Activated T-helper 2 cell treated with anti-CD3 and anti-CD28 coated beads, Interferon-gamma antibody, Interleukin-2, Interleukin-4, amounts not matched to agents 10 μg/mL and 5 μg/mL and 100 μg/mL, durations not matched to agents 14 hours and 24 hours and 36 hours (primary cell): ENCODE results near the gene ARAF. TPM values are rescaled to one million over a fixed set of nuclear protein-coding genes. Genes with fewer than 3 reads are reported as not detected.

Experiments
- DNase-seq: peaks from one replicate; pipeline ENCODE4 v3.0.0; 2021; ENCODE audit warnings: low spot score
- H3K27ac Mint-ChIP-seq: one replicate; pipeline ENCODE4 v1.8.0; 2021; ENCODE audit warnings: mixed read lengths
- H3K27me3 Mint-ChIP-seq: one replicate; pipeline ENCODE4 v1.8.0; 2021; ENCODE audit warnings: low read depth, mixed read lengths
- H3K36me3 Mint-ChIP-seq: one replicate; pipeline ENCODE4 v1.8.0; 2021; ENCODE audit warnings: low read depth, mixed read lengths
- H3K4me1 Mint-ChIP-seq: one replicate; pipeline ENCODE4 v1.8.0; 2021; ENCODE audit warnings: low read depth, mixed read lengths
- H3K4me3 Mint-ChIP-seq: one replicate; pipeline ENCODE4 v1.8.0; 2021; ENCODE audit warnings: low read depth, mild to moderate bottlenecking, moderate library complexity, mixed read lengths
- H3K9me3 Mint-ChIP-seq: one replicate; pipeline ENCODE4 v1.8.0; 2021; ENCODE audit warnings: mixed read lengths
- intact Hi-C: fragments of 100-400 bp; cut with micrococcal nuclease; formaldehyde crosslinking; loops from one replicate; pipeline ENCODE4 v1.15.1; 2023
- total RNA-seq: library from RNA; stranded (reverse); gene quantifications from 2 replicates; pipeline ENCODE4 v1.2.3, GENCODE V29; 2022

Gene ARAF
- total RNA-seq, 1 donor from 2014 or later, result 85.3 TPM

GRCh38 chrX:47581731-47582647 lies 21.0 kb downstream of the ARAF start, which contains the start of gene TIMP1:
TSS of gene TIMP1 (plus strand) at chrX:47582436. CDS start at chrX:47583416, 980 bp downstream.
- Mint-ChIP-seq H3K27me3 (no peaks in the 10 kb centered on the region), H3K36me3 (peaks cover 10% of the 10 kb centered on the region), H3K4me3 (peak within 1 kb of the TSS; percentile 64), H3K9me3 (no peaks in the 10 kb centered on the region), H3K27ac (peak within 1 kb of the TSS; percentile 56), H3K4me1 (peaks cover 34% of the 10 kb centered on the region)
- peak; percentile 78 for DNase-seq
- intact Hi-C loops, result loop anchor here (2.0 kb wide), 3 partner anchors 21 to 81 kb away; partner anchors contain the start of gene ARAF

DNA sequence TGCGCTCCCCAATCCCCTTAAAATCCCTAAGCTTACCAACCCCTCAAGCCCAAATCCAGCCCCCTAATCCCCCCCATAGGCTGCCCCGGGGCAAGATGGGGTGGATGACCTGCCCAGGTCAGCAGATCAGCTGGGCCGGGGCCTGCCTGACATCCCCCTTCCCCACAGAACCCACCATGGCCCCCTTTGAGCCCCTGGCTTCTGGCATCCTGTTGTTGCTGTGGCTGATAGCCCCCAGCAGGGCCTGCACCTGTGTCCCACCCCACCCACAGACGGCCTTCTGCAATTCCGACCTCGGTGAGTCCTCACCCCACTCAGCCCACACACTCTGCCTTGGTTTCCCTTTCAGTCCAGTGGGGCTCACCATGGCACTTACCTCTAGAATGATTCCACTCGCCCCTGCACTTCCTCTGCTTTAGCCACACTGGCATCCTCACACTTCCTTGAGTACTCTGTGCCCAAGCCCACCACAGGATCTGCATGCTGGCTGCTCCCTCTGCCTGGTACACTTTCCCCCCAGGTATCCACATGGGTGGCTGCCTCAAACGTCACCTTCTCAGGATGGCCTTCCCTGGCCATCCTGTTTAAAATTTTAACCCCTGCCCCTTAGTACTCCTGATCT lies 22.3 kb downstream of the ARAF start:
- intact Hi-C loops, result loop anchor here (2.0 kb wide), 3 partner anchors 23 to 79 kb away; partner anchors contain the start of gene ARAF
- H3K4me3 Mint-ChIP-seq, result peak overlapping the region; percentile 64

DNA sequence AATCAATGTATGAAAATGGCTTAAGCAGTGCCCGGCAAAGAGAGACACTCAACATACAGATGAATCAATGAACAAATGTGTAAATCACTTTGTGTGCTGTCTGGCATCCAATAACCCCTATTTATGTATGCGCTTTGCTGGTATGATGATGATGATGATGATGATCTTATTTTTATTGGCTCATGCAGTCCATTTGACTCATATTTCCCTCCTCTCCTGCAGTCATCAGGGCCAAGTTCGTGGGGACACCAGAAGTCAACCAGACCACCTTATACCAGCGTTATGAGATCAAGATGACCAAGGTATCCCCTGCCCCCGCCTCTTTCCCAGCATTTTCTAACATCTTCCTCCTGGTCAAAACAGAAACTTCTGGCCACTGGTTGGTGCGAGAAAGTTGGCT lies 23.7 kb downstream of the ARAF start:
- DNase-seq, result no peak
- Mint-ChIP-seq H3K4me3 (no peak overlapping the region), H3K36me3 (peaks cover 10% of the 10 kb centered on the region), H3K9me3 (no peaks in the 10 kb centered on the region), H3K27ac (no peak overlapping the region), H3K4me1 (peaks cover 25% of the 10 kb centered on the region), H3K27me3 (no peaks in the 10 kb centered on the region)
- intact Hi-C loops, result no loop called here

More for the DNA sequence above, 22.3 kb downstream of the ARAF start:
- Mint-ChIP-seq H3K27ac (no peak overlapping the region), H3K27me3 (no peaks in the 10 kb centered on the region), H3K4me1 (peaks cover 33% of the 10 kb centered on the region), H3K9me3 (no peaks in the 10 kb centered on the region), H3K36me3 (peaks cover 10% of the 10 kb centered on the region)
- DNase-seq, result no peak

DNA sequence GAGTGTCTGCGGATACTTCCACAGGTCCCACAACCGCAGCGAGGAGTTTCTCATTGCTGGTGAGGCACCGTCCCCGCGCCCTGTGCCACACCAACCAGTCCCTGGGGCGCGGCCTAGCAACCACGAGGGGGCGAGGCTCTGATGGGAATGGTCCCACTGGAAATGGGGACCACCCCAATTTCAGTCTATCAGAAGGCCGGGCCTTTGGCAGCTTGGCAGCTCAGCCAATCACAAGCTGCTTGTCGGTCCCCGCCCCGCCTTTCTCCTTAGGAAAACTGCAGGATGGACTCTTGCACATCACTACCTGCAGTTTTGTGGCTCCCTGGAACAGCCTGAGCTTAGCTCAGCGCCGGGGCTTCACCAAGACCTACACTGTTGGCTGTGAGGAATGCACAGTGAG lies 24.3 kb downstream of the ARAF start:
- no peak overlapping the region for H3K27ac Mint-ChIP-seq
- intact Hi-C loops, result no loop called here
- H3K36me3 Mint-ChIP-seq, result peaks cover 10% of the 10 kb centered on the region
- peaks cover 23% of the 10 kb centered on the region for H3K4me1 Mint-ChIP-seq
- no peak for DNase-seq
- no peaks in the 10 kb centered on the region for H3K9me3 Mint-ChIP-seq
- H3K27me3 Mint-ChIP-seq, result no peaks in the 10 kb centered on the region
- H3K4me3 Mint-ChIP-seq, result no peak overlapping the region

DNA sequence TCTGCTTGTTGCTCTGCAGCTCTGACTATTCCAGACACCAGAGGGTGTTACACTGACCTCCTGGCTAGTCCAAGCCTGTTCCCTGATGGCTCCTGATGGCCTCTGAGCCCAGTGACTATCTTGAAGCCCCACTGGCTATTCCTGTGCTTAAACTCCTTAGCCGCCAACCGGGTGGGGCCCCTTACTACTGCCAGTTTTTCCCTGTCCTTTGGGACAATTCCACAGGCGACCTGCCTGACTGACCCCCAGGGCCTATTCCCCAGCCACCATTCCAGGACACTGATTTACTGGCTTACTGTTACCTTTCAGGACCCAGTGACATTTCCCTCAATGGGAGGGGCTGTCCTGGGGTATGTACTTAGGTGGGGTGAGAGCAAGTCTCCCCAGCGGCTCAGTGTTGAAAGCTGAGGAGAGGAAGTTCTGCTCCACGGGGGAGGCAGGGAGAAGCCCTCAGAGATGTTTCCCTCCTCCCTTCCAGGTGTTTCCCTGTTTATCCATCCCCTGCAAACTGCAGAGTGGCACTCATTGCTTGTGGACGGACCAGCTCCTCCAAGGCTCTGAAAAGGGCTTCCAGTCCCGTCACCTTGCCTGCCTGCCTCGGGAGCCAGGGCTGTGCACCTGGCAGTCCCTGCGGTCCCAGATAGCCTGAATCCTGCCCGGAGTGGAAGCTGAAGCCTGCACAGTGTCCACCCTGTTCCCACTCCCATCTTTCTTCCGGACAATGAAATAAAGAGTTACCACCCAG lies 25.2 kb downstream of the ARAF start:
- Mint-ChIP-seq H3K27ac (no peak overlapping the region), H3K9me3 (no peaks in the 10 kb centered on the region), H3K27me3 (no peaks in the 10 kb centered on the region), H3K4me1 (peaks cover 19% of the 10 kb centered on the region), H3K36me3 (peaks cover 10% of the 10 kb centered on the region), H3K4me3 (no peak overlapping the region)
- intact Hi-C loops, result no loop called here
- no peak for DNase-seq

DNA sequence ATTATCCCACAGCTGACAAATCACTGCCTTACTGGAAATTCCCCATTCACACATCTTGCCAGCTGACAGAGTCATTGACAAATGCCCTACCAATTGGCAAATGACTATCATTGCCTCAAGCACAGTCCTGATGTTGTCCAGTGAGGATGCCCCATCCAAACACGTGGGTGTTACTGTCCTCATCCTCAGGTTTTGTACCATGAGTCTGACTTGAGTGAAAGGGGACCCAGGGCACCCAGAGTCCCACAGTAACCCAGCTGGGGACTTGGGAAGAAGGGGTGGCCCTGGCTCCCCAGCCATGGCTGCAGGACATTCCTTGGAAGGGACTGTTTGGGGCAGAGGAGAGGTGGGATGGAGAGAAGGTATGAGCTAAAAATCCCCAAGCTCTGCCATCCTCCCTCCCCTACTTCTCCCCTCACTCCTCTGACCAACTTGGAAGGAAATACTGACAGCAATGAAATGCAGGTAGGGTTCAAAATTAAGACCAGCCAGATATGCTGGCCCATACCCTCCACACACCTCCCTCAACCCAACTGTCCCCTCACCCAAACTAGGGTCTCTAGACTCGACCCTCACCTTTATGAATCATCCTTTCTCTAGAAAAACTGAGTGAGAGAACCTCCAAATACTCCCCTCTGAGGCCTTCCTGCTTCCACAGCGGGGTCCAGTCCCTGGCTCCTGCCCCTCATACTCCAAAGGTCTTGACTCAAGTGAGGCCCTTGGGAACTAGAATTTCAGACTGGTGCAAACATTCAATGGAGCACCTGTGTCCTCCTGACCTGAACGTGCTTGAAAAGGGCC lies 26.3 kb downstream of the ARAF start:
- Mint-ChIP-seq H3K9me3 (no peaks in the 10 kb centered on the region), H3K4me3 (no peak overlapping the region), H3K4me1 (peaks cover 11% of the 10 kb centered on the region), H3K27me3 (no peaks in the 10 kb centered on the region), H3K27ac (no peak overlapping the region), H3K36me3 (peaks cover 10% of the 10 kb centered on the region)
- no peak for DNase-seq
- intact Hi-C loops, result no loop called here

DNA sequence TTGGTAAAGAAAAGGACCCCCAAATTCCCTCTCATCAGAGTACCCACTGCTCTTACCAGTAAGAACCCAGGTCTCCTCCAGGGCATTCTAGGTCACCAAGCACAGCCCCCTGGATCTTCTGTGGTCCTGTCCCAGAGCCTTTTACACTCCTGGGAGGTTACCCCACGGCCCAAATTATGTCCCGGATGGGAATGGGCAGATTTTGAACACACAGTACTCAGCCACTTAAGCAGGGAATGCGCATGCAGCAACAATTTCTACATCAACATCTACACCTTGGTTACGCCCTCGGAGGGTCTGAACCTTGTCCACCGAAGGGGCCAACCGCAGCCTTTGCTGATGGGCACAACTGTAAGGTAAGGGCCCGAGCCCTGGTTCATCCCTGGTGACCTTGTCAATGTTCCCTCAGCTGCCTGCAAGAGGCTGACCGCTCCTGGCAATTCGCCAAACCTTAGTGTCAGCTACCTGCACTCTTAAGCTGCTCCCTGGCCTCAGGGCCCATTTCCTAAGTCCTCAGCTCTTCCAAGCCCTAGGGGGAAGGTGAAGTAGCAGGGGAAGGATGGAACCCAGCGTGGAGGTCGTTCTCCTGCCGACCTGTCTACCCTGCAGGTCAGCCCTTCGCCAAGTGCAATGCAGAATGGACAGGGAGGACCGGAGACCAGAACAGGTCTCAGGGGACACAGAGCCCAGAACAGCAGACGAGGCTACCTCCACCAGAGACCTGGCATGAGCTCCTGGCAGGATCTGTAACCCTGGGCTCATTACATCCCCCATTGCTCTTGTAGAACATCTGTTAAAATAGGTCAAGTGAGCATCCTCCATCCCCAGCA lies 27.1 kb downstream of the ARAF start:
- peaks cover 11% of the 10 kb centered on the region for H3K4me1 Mint-ChIP-seq
- H3K27me3 Mint-ChIP-seq, result no peaks in the 10 kb centered on the region
- no peak overlapping the region for H3K4me3 Mint-ChIP-seq
- peaks cover 10% of the 10 kb centered on the region for H3K36me3 Mint-ChIP-seq
- DNase-seq, result no peak
- H3K9me3 Mint-ChIP-seq, result no peaks in the 10 kb centered on the region
- intact Hi-C loops, result no loop called here
- H3K27ac Mint-ChIP-seq, result no peak overlapping the region

DNA sequence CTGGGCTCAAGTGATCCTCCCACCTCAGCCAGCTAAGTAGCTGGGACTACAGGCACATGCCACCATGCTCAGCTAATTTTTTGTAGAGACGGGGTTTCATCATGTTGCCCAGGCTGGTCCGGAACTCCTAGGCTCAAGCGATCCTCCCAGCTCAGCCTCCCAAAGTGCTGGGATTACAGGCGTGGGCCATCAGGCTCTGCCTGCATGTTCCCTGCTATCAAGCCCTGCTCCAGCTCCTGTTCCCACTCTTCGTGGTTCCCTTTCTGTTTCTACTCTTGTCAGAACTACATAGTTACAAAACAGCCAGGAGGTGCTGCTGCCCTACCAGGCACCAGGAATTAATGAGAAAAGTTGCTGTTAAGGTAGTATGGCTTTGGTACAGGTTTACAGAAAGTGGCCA lies 30.0 kb downstream of the ARAF start:
- H3K36me3 Mint-ChIP-seq, result peaks cover under 1% of the 10 kb centered on the region
- no peak overlapping the region for H3K27ac Mint-ChIP-seq
- no peaks in the 10 kb centered on the region for H3K27me3 Mint-ChIP-seq
- no peak overlapping the region for H3K4me3 Mint-ChIP-seq
- peaks cover 4% of the 10 kb centered on the region for H3K4me1 Mint-ChIP-seq
- no peaks in the 10 kb centered on the region for H3K9me3 Mint-ChIP-seq
- no peak for DNase-seq
- intact Hi-C loops, result no loop called here

DNA sequence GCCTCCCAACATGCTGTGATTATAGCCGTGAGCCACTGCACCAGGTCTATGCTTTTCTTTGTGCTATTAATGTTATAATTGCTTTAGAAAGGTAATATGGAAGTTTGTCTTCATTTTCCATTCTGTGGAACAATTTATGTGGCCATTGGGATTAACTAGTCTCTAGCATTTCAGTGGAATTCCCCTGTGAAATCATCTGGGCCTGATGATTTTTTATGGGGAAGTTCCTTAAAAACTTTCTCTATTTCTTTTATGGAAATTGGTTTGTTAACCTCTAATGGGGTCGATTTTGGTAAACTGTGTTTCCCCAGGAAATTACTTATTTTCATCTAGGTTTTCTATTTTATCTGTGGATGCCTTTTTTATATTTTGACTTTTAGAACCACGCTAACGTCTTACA lies 32.5 kb downstream of the ARAF start:
- Mint-ChIP-seq H3K9me3 (peaks cover 15% of the 10 kb centered on the region), H3K27ac (no peak overlapping the region), H3K4me3 (no peak overlapping the region), H3K27me3 (no peaks in the 10 kb centered on the region), H3K4me1 (peaks cover 9% of the 10 kb centered on the region), H3K36me3 (peaks cover 9% of the 10 kb centered on the region)
- intact Hi-C loops, result no loop called here
- DNase-seq, result no peak

DNA sequence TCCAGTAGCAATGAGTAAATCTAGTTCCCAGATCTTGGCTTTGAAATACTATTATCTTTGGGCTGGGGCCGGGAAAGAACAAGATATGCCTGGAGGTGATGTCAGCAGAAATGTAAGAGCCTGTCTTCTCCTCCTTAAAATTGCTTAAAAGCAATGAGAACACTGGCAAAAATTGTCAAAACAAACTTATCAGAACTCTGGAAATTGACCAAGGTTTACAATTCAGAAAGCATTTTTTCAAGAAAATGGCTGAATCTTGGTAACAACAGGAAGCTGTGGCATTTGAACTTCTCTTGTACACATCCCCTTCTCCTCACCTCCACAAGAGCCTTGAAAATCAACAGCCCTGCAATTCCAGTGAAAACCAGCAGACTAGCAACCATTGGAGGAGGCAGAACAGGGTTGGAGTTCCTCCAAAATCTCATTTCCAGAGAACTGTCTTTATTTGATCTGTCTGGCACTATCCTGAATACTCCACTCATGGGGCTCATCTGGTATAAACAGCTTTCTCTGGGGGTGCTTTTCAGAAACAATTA lies 34.8 kb downstream of the ARAF start:
- intact Hi-C loops, result no loop called here
- Mint-ChIP-seq H3K4me3 (no peak overlapping the region), H3K27ac (no peak overlapping the region), H3K4me1 (peaks cover 9% of the 10 kb centered on the region), H3K36me3 (peaks cover 9% of the 10 kb centered on the region), H3K9me3 (peaks cover 15% of the 10 kb centered on the region), H3K27me3 (peaks cover 2% of the 10 kb centered on the region)
- DNase-seq, result no peak

DNA sequence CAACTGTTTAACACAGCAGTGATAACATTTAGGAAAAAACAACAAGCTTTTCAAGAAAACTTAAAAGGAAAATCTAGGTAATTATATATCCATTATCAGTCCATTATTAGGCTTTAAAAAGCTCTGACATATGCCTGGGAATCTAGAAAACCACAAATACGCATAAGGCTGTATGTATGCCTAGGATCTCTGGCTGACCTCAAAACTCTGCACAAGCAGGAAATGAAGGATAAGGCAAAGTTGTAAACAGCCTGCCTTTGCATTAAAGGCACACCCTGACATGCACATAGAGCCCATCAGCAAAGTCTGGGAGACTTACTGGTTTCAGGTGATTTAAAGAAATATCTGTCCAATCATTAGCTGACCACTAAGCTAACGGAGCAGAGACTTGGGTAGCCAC lies 35.3 kb downstream of the ARAF start:
- Mint-ChIP-seq H3K27ac (no peak overlapping the region), H3K36me3 (peaks cover 9% of the 10 kb centered on the region)

More for the DNA sequence above, 35.3 kb downstream of the ARAF start:
- intact Hi-C loops, result no loop called here
- Mint-ChIP-seq H3K4me1 (peaks cover 9% of the 10 kb centered on the region), H3K4me3 (no peak overlapping the region), H3K9me3 (peaks cover 15% of the 10 kb centered on the region), H3K27me3 (peaks cover 3% of the 10 kb centered on the region)
- no peak for DNase-seq
